ENCODE measurements around the gene HIVEP3. TPM values are rescaled to one million over a fixed set of nuclear protein-coding genes. Genes with fewer than 3 reads are reported as not detected.

Gene HIVEP3
- polyA plus RNA-seq, 3 donors = 1.3 to 18.5 (median 4.6) TPM

- no peak overlapping the region for H3K27ac ChIP-seq (ENCODE audit: low read depth, low read length)
These were observed 431.3 kb downstream of the HIVEP3 start for GRCh38 chr1:41487126-41488039.

GRCh38 chr1:41486371-41487125 lies 432.2 kb downstream of the HIVEP3 start:
- no peak overlapping the region for H3K27ac ChIP-seq (ENCODE audit: low read depth, low read length)
- 37 to 47% (median 40%) methylated on average over 23 of the region's 23 CpGs for WGBS, 3 donors

More at GRCh38 chr1:41487126-41488039, 431.3 kb downstream of the HIVEP3 start:
- 56 to 61% (median 58%) methylated on average over 16 of the region's 16 CpGs for WGBS, 3 donors

- 50 to 67% (median 65%) methylated on average over 4 of the region's 4 CpGs for WGBS, 3 donors
- H3K27ac ChIP-seq (ENCODE audit: low read depth, low read length) = no peak overlapping the region
These were observed 432.7 kb downstream of the HIVEP3 start for GRCh38 chr1:41486053-41486370.

- 44 to 47% (median 46%) methylated on average over 5 of the region's 5 CpGs for WGBS, 3 donors
- H3K27ac ChIP-seq (ENCODE audit: low read depth, low read length) = no peak overlapping the region
These were observed 433.1 kb downstream of the HIVEP3 start for GRCh38 chr1:41485605-41486004.

- WGBS, 3 donors = 29 to 60% (median 56%) methylated on average over 23 to 27 of the region's 27 CpGs
- no peak within 1 kb of the TSS for H3K27ac ChIP-seq (ENCODE audit: low read depth, low read length)
These were observed 434.1 kb downstream of the HIVEP3 start, which contains the start of gene EDN2 for GRCh38 chr1:41484402-41485241. TSS of gene EDN2 (minus strand) at chr1:41484683. CDS start at chr1:41484601, 82 bp downstream.

GRCh38 chr1:41483960-41484401 lies 434.7 kb downstream of the HIVEP3 start:
- no peak overlapping the region for H3K27ac ChIP-seq (ENCODE audit: low read depth, low read length)
- 67 to 75% (median 72%) methylated on average over 9 of the region's 9 CpGs for WGBS, 3 donors

- H3K27ac ChIP-seq (ENCODE audit: low read depth, low read length) = no peak overlapping the region
- WGBS, 3 donors = 79 to 87% (median 83%) methylated on average over 21 of the region's 21 CpGs
These were observed 435.5 kb downstream of the HIVEP3 start for GRCh38 chr1:41483001-41483850.

- H3K27ac ChIP-seq (ENCODE audit: low read depth, low read length) = no peak overlapping the region
- 42 to 72% (median 71%) methylated on average over 18 of the region's 18 CpGs for WGBS, 3 donors
These were observed 436.5 kb downstream of the HIVEP3 start for GRCh38 chr1:41482001-41482765.

GRCh38 chr1:41481109-41481775 lies 437.5 kb downstream of the HIVEP3 start:
- H3K27ac ChIP-seq (ENCODE audit: low read depth, low read length) = no peak overlapping the region
- WGBS, 3 donors = 88 to 92% (median 91%) methylated on average over 15 of the region's 15 CpGs

GRCh38 chr1:41480204-41481108 lies 438.3 kb downstream of the HIVEP3 start:
- 89 to 94% (median 89%) methylated on average over 10 of the region's 10 CpGs for WGBS, 3 donors
- no peak overlapping the region for H3K27ac ChIP-seq (ENCODE audit: low read depth, low read length)

- H3K27ac ChIP-seq (ENCODE audit: low read depth, low read length) = no peak overlapping the region
- 87 to 93% (median 91%) methylated on average over 3 of the region's 3 CpGs for WGBS, 3 donors
These were observed 438.9 kb downstream of the HIVEP3 start for GRCh38 chr1:41479808-41480160.

GRCh38 chr1:41479000-41479807 lies 439.5 kb downstream of the HIVEP3 start:
- WGBS, 3 donors = 59 to 79% (median 68%) methylated on average over 18 to 19 of the region's 19 CpGs
- no peak overlapping the region for H3K27ac ChIP-seq (ENCODE audit: low read depth, low read length)

GRCh38 chr1:41478118-41478748 lies 440.5 kb downstream of the HIVEP3 start:
- no peak overlapping the region for H3K27ac ChIP-seq (ENCODE audit: low read depth, low read length)
- 71 to 91% (median 78%) methylated on average over 12 of the region's 12 CpGs for WGBS, 3 donors

GRCh38 chr1:41476807-41477361 lies 441.8 kb downstream of the HIVEP3 start:
- 49 to 68% (median 59%) methylated on average over 11 of the region's 11 CpGs for WGBS, 3 donors
- H3K27ac ChIP-seq (ENCODE audit: low read depth, low read length) = no peak overlapping the region

Measured in adipose tissue (tissue), 3 donors.